ENCODE results near the gene PIMREG.
A peak's percentile ranks its signal among the peaks of the same experiment; 100 is the strongest.

PIMREG gene

DNA sequence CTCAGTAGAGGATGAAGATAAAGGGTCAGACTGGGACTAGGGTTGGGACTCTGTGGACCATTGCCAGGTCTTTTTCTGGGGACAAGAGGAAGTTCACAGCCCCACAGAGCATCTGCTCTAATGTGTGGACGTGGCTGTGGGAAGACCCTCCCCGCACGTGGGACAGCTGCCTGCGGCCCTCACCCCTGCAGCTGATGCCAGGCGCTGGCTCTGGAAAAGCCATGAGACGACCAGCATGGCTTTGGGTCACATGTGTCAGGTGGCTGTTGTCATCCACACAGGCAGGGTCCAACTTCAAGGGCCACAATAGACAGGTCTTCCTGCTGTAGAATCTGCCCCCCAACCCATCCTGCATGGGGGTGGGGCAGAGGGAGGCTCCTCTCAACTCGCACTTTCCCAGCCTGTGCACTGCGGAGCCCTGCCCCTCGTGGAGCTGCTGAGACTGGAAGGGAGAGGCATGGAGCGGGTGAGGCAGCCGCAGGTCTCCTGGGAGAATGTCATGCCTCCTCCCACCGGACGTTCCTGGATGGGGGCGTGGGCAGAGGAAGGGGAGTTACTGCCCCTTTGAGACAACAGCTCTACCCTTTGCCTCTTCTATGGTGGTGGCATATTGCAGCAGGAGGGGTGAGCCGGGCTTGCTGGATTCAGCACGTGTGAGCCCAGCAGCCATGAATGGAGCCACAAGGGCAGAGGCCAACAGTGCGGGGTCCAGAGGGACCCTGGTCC, 53.4 kb downstream of the PIMREG start:
- H3K9me3 ChIP-seq (ENCODE audit: severe bottlenecking): no peaks in the 10 kb centered on the region
- no peak overlapping the region for H3K4me3 ChIP-seq (ENCODE audit: low read depth, low read length)
- TF ChIP-seq, protein P1, sequence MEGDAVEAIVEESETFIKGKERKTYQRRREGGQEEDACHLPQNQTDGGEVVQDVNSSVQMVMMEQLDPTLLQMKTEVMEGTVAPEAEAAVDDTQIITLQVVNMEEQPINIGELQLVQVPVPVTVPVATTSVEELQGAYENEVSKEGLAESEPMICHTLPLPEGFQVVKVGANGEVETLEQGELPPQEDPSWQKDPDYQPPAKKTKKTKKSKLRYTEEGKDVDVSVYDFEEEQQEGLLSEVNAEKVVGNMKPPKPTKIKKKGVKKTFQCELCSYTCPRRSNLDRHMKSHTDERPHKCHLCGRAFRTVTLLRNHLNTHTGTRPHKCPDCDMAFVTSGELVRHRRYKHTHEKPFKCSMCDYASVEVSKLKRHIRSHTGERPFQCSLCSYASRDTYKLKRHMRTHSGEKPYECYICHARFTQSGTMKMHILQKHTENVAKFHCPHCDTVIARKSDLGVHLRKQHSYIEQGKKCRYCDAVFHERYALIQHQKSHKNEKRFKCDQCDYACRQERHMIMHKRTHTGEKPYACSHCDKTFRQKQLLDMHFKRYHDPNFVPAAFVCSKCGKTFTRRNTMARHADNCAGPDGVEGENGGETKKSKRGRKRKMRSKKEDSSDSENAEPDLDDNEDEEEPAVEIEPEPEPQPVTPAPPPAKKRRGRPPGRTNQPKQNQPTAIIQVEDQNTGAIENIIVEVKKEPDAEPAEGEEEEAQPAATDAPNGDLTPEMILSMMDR (IDR thresholded peaks at IDR 0.05; ENCODE audit: low read depth, low read length): no peak
- H3K36me3 ChIP-seq: no peaks in the 10 kb centered on the region
- peak overlapping the region; percentile 58 for H3K27ac ChIP-seq
- H3K27me3 ChIP-seq (ENCODE audit: insufficient read depth, low read depth, severe bottlenecking): no peaks in the 10 kb centered on the region
- no peak for DNase-seq

DNA sequence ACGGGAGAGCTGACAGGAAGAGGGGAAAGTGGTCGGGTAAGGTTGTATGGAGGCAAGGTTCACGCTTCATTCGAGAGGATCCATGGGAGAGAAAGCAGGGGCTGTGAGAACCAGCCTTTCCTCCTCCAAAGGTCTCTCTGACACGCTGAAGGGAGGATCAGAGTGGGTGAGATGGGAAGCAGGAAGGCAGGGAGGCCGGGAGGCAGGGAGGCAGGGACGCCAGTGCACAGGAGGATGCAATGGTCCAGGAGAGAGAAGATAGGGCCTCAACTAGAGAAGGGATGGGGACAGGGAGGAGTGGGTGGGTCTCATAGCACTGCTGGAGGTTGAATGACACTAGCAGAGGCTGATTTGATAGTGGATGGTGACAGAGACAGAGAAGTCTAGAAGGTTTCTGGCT, 54.1 kb downstream of the PIMREG start:
- Histone ChIP-seq H3K27ac (no peak overlapping the region), H3K36me3 (no peaks in the 10 kb centered on the region), H3K9me3 (ENCODE audit: severe bottlenecking) (no peaks in the 10 kb centered on the region), H3K4me3 (ENCODE audit: low read depth, low read length) (no peak overlapping the region), H3K27me3 (ENCODE audit: insufficient read depth, low read depth, severe bottlenecking) (no peaks in the 10 kb centered on the region)
- DNase-seq: no peak
- TF ChIP-seq, protein P1 (IDR thresholded peaks at IDR 0.05; ENCODE audit: low read depth, low read length): no peak

DNA sequence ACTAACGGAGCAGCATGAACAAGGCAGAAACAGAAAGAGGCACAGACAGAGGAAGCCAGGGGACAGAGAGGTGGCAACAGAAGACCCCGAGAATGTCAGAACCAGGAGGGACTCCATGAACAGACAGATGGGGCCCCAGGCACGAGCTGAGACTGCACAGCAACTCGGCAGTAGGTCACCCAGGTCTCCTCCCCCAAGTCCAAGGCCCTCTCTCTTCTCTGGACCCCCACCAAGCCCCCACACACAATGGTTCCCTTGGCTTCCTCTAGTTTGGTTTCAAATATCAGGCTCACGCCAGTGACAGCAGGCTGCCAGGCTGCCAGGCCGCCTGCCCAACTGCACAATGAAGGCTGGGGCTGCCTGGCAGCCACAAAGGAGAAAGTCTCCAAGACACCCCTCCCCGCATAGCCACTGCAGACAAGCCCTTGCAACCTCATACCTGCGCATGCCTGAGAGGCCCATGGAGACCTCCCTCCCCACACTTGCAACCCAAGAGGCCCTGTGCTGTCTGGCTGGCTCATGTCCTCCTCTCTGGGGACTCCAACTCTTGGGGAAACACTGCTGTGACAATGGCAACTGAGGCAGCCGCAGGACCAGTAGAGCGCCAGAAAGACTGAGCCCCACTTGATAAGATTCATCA, 54.8 kb downstream of the PIMREG start:
- H3K4me3 ChIP-seq (ENCODE audit: low read depth, low read length): no peak overlapping the region
- TF ChIP-seq, protein P1 (IDR thresholded peaks at IDR 0.05; ENCODE audit: low read depth, low read length): no peak
- DNase-seq: no peak
- H3K36me3 ChIP-seq: no peaks in the 10 kb centered on the region
- no peak overlapping the region for H3K27ac ChIP-seq
- H3K27me3 ChIP-seq (ENCODE audit: insufficient read depth, low read depth, severe bottlenecking): no peaks in the 10 kb centered on the region
- H3K9me3 ChIP-seq (ENCODE audit: severe bottlenecking): no peaks in the 10 kb centered on the region

Measured in WERI-Rb-1 (cell line).